Endothelial cell of umbilical vein (primary cell): ENCODE results near the gene BLTP3B. TPM values are rescaled to one million over a fixed set of nuclear protein-coding genes. Genes with fewer than 3 reads are reported as not detected.

ENCODE experiments used
- Bru-seq: library from RNA; stranded (reverse); fragments of 400-500 nt; gene quantifications from one replicate; lab custom pipeline; 2021; lab: Mats Ljungman, UMichigan
- BruChase-seq, 2 experiments: library from RNA; stranded (reverse); fragments of 400-500 nt; gene quantifications; one replicate each; lab custom pipeline; 2021; lab: Mats Ljungman, UMichigan
- BruUV-seq: library from RNA; stranded (reverse); fragments of 400-500 nt; replicated peaks from 2 replicates; lab custom pipeline; 2021; lab: Mats Ljungman, UMichigan
- CTCF ChIA-PET: fragments of 300-600, 350-600 bp; sonication (Branson Sonifier 250); formaldehyde crosslinking; loops from one replicate; lab custom pipeline; 2021; ENCODE audit warnings: antibody characterized with exemption, inconsistent platforms; lab: Charles Lee
- POLR2A ChIA-PET: fragments of 300-600, 350-600 bp; sonication (Branson Sonifier 250); formaldehyde crosslinking; loops from one replicate; lab custom pipeline; 2021; ENCODE audit warnings: antibody characterized with exemption, inconsistent platforms; lab: Charles Lee
- DNase-seq: peaks from one replicate; pipeline ENCODE4 v3.0.0-alpha.2; 2011; ENCODE audit warnings: low read depth, low spot score
- FAIRE-seq: peaks from 2 replicates; lab custom pipeline; 2011; peaks lifted over from hg19 to GRCh38; lab: Jason Lieb, UNC
- H2AFZ ChIP-seq: 2 replicates; pipeline ENCODE4 v1.6.0; 2012; ENCODE audit warnings: low read depth, low read length, control low read depth, inconsistent platforms
- H3K27ac ChIP-seq: 2 replicates; pipeline ENCODE4 v1.5.1; 2011; ENCODE audit warnings: low read depth, mild to moderate bottlenecking, control low read depth, low read length, moderate library complexity; ENCODE audit not compliant: insufficient read depth
- H3K27me3 ChIP-seq, 2 experiments: 2 replicates each; pipeline versions ENCODE4 v1.6.0 to v1.6.1; 2011; ENCODE audit warnings: low read length in 2 of 2, mixed read lengths in 1 of 2; ENCODE audit not compliant: control insufficient read depth in 2 of 2, insufficient read depth in 2 of 2
- H3K36me3 ChIP-seq, 2 experiments: 2 replicates in 1 of 2; 3 replicates in 1 of 2; pipeline ENCODE4 v1.5.1; 2011; ENCODE audit warnings: low read length in 2 of 2, mild to moderate bottlenecking in 1 of 2, moderate library complexity in 1 of 2; ENCODE audit not compliant: control insufficient read depth in 2 of 2, insufficient read depth in 2 of 2; ENCODE audit errors: extremely low read depth in 1 of 2
- H3K4me1 ChIP-seq: 3 replicates; pipeline ENCODE4 v1.5.1; 2011; ENCODE audit warnings: mild to moderate bottlenecking, low read length; ENCODE audit not compliant: control insufficient read depth, insufficient read depth; ENCODE audit errors: extremely low read depth
- H3K4me2 ChIP-seq: 2 replicates; pipeline ENCODE4 v1.6.1; 2011; ENCODE audit warnings: low read length, control low read depth, mixed read lengths; ENCODE audit not compliant: insufficient read depth
- H3K4me3 ChIP-seq, 3 experiments: fragments of 200-600 bp in 1 of 3; sonication (generic), shearing (Covaris generic) in 1 of 3; replicated peaks in 1 of 3; 2 replicates each; pipeline ENCODE4 v1.5.1; 2011 to 2016; ENCODE audit warnings: control low read depth in 3 of 3, low read length in 3 of 3, mild to moderate bottlenecking in 2 of 3, inconsistent platforms in 1 of 3, low read depth in 1 of 3, moderate library complexity in 1 of 3; ENCODE audit not compliant: insufficient read depth in 1 of 3
- H3K79me2 ChIP-seq: 2 replicates; pipeline ENCODE4 v1.6.0; 2012; ENCODE audit warnings: low read length, inconsistent platforms; ENCODE audit not compliant: control insufficient read depth, insufficient read depth
- H3K9ac ChIP-seq: replicated peaks from 2 replicates; pipeline ENCODE3; 2011; ENCODE audit warnings: low read length, control low read depth; ENCODE audit not compliant: insufficient read depth; ENCODE audit errors: extremely low read depth
- H3K9me1 ChIP-seq: replicated peaks from 3 replicates; pipeline ENCODE4 v1.6.0; 2011; ENCODE audit warnings: mild to moderate bottlenecking, low read length; ENCODE audit not compliant: control insufficient read depth, insufficient read depth; ENCODE audit errors: extremely low read depth
- H3K9me3 ChIP-seq: replicated peaks from 2 replicates; pipeline ENCODE4 v1.5.1; 2012; ENCODE audit warnings: low read length, inconsistent platforms; ENCODE audit not compliant: control insufficient read depth, insufficient read depth
- H4K20me1 ChIP-seq: replicated peaks from 2 replicates; pipeline ENCODE3; 2011; ENCODE audit warnings: mild to moderate bottlenecking, low read length; ENCODE audit not compliant: control insufficient read depth, insufficient read depth; ENCODE audit errors: extremely low read depth
- CTCF ChIP-seq, 2 donors: IDR thresholded peaks; 1 replicate in 1 of 2; 2 replicates in 1 of 2; pipeline ENCODE4 v1.5.1; 2011; ENCODE audit warnings: low read length in 2 of 2, mild to moderate bottlenecking in 2 of 2, moderate library complexity in 2 of 2, control low read depth in 1 of 2, inconsistent platforms in 1 of 2, low read depth in 1 of 2; ENCODE audit not compliant: insufficient read depth in 1 of 2; ENCODE audit errors: extremely low read depth in 1 of 2
- EZH2 ChIP-seq: IDR thresholded peaks from 2 replicates; pipeline ENCODE4 v1.6.1; 2012; ENCODE audit warnings: borderline replicate concordance, low read depth, mild to moderate bottlenecking, moderate library complexity, low read length, inconsistent platforms; ENCODE audit not compliant: severe bottlenecking
- FOS ChIP-seq: IDR thresholded peaks from 2 replicates; pipeline ENCODE4 v1.6.1; 2011; ENCODE audit warnings: mild to moderate bottlenecking, low read length, moderate library complexity, borderline replicate concordance; ENCODE audit not compliant: insufficient read depth
- GATA2 ChIP-seq: IDR thresholded peaks from 2 replicates; pipeline ENCODE4 v1.7.0; 2011; ENCODE audit warnings: low read depth, mild to moderate bottlenecking, moderate library complexity, mixed read lengths, low read length; ENCODE audit not compliant: insufficient read length, insufficient read depth
- JUN ChIP-seq: IDR thresholded peaks from 2 replicates; pipeline ENCODE4 v1.6.1; 2011; ENCODE audit warnings: borderline replicate concordance, low read depth; ENCODE audit not compliant: insufficient read length, insufficient read depth
- POLR2A ChIP-seq: IDR thresholded peaks from 2 replicates; pipeline ENCODE4 v1.6.1; 2012; ENCODE audit warnings: low read depth, mild to moderate bottlenecking, control low read depth, low read length
- POLR2AphosphoS5 ChIP-seq: IDR thresholded peaks from 2 replicates; pipeline ENCODE4 v1.6.1; 2012; ENCODE audit warnings: low read depth, mild to moderate bottlenecking, control low read depth, low read length, moderate library complexity; ENCODE audit not compliant: insufficient read depth
- dilution Hi-C: fragments of 300-500 bp; cut with MboI; formaldehyde crosslinking; loops from one replicate; pipeline ENCODE4 v1.15.0; 2019; ENCODE audit warnings: low sequenced_read_pairs; ENCODE audit not compliant: extremely low pct_ligation_motif_present
- intact Hi-C: fragments of 100-400 bp; cut with micrococcal nuclease; formaldehyde crosslinking; loops from one replicate; pipeline ENCODE4 v1.10.0; 2022
- long read RNA-seq: library from polyadenylated mRNA; stranded (forward); transcript quantifications from one replicate; pipeline ENCODE4 v2.0.0, GENCODE V29; 2021
- polyA minus RNA-seq, 3 experiments: library from RNA; depleted of rRNA, polyadenylated mRNA; stranded (reverse); fragments of >200 nt; gene quantifications; 1 replicate in 1 of 3; 2 replicates in 2 of 3; pipeline ENCODE4 v1.2.3, GENCODE V29; 2011
- polyA plus RNA-seq, 4 experiments: library from polyadenylated mRNA; depleted of rRNA in 3 of 4; stranded (reverse) in 3 of 4; unstranded in 1 of 4; fragments of >200 nt; gene quantifications; 2 replicates each; pipeline versions ENCODE4 v1.2.1 to v1.2.3, GENCODE V29; 2011 to 2012; ENCODE audit warnings: missing spikeins in 1 of 4
- total RNA-seq: library from RNA; stranded (reverse); gene quantifications from 2 replicates; pipeline ENCODE4 v1.2.3, GENCODE V29; 2021

BLTP3B gene
- total RNA-seq (16.0 and 17.9 TPM in 2 replicates), polyA plus RNA-seq (4.1 and 5.4 TPM in 2 replicates), polyA minus RNA-seq (17.4 and 28.5 TPM in 2 replicates), Bru-seq, nascent RNA (percentile 77 among the genes with signal in this experiment), BruChase-seq, experiment 1, labeled RNA remaining after a 6-hour chase (percentile 72 among the genes with signal in this experiment), BruChase-seq, experiment 2, labeled RNA remaining after a 2-hour chase (percentile 67 among the genes with signal in this experiment)
- 8.6 and 9.4 TPM in 2 replicates for polyA plus RNA-seq (2011; cell fraction: cytosol; rRNA removed)
- 8.3 and 12.0 TPM in 2 replicates for polyA plus RNA-seq (2011; cell fraction: nucleus; rRNA removed)
- polyA plus RNA-seq (2012), result 11.8 and 17.1 TPM in 2 replicates
- polyA minus RNA-seq (2011; cell fraction: cytosol; rRNA and poly(A)+ RNA removed), result 24.4 TPM
- polyA minus RNA-seq (2011; cell fraction: nucleus; rRNA and poly(A)+ RNA removed), result 23.0 and 38.7 TPM in 2 replicates
- long read RNA-seq, full-length matches to known transcripts, result 5 of 8 reads
- long read RNA-seq, partial matches to known transcripts, result 1 of 8 reads
- long read RNA-seq, other reads (novel, unspliced or antisense), result 2 of 8 reads

- Histone ChIP-seq H4K20me1 (no peaks in the 10 kb centered on the region), H3K4me3 (peak within 1 kb of the TSS; percentile 64 to 97 (median 74)), H3K9me1 (no peaks in the 10 kb centered on the region), H3K4me1 (peaks cover 5% of the 10 kb centered on the region), H3K27ac (peak within 1 kb of the TSS; percentile 91), H3K4me2 (peak within 1 kb of the TSS; percentile 66), H3K9ac (peak within 1 kb of the TSS; percentile 98), H3K9me3 (no peaks in the 10 kb centered on the region), H3K27me3 (no peaks in the 10 kb centered on the region), H3K36me3 (no peaks in the 10 kb centered on the region), H3K79me2 (peaks cover 34% of the 10 kb centered on the region), H2AFZ (peak within 1 kb of the TSS; percentile 96)
- intact Hi-C loops, result loop anchor here (1.0 to 2.0 kb wide), 6 partner anchors 11 to 422 kb away; partner anchors contain the start of genes ACTR6, DEPDC4 and SCYL2
- TSS peak; percentile 46 for BruUV-seq
- DNase-seq, result peak; percentile 78
- CTCF ChIA-PET, result interaction anchor here (1.1 to 3.9 kb wide), 2 partner anchors 10 to 12 kb away, joined by 4 to 20 read pairs; no protein-coding TSS in a partner anchor
- POLR2A ChIA-PET, result no interaction called here
- FAIRE-seq, result peak; percentile 81
- dilution Hi-C loops, result no loop called here
- TF ChIP-seq JUN (no peak), CTCF (IDR thresholded peaks at IDR 0.05; ENCODE audit: extremely low read depth in 1 of 2, insufficient read depth in 1 of 2, low read depth in 1 of 2, low read length in 2 of 2) (no peak), EZH2 (no peak), POLR2A (peak; percentile 53), FOS (no peak), GATA2 (no peak), POLR2AphosphoS5 (no peak)
Measured at GRCh38 chr12:100142851-100143559, at the start of gene BLTP3B. TSS of gene BLTP3B (minus strand) at chr12:100142874. CDS start at chr12:100142635, 239 bp downstream.
